Fibroblast of mammary gland (primary cell): ENCODE measurements around the gene TANGO2.
A peak's percentile ranks its signal among the peaks of the same experiment; 100 is the strongest.

ENCODE experiments used
- DNase-seq: peaks from one replicate; pipeline ENCODE4 v3.0.0-alpha.2; 2010; ENCODE audit warnings: low read depth
- H3K4me3 ChIP-seq: 2 replicates; pipeline ENCODE4 v1.5.1; 2011; ENCODE audit warnings: low read depth, mild to moderate bottlenecking, low read length, moderate library complexity; ENCODE audit not compliant: control insufficient read depth
- CTCF ChIP-seq: conservative IDR thresholded peaks from 2 replicates; pipeline ENCODE4 v1.5.1; 2011; ENCODE audit warnings: low read depth, low read length, inconsistent platforms; ENCODE audit not compliant: control insufficient read depth, insufficient read depth

TANGO2 gene

GRCh38 chr22:19991645-19992451 lies 29.1 kb upstream of the TANGO2 start:
- H3K4me3 ChIP-seq, result no peak overlapping the region
- TF ChIP-seq CTCF, result no peak

GRCh38 chr22:19992481-19992911 lies 28.4 kb upstream of the TANGO2 start:
- no peak overlapping the region for H3K4me3 ChIP-seq
- TF ChIP-seq CTCF, result no peak
- no peak for DNase-seq

More at GRCh38 chr22:19991645-19992451, 29.1 kb upstream of the TANGO2 start:
- DNase-seq, result no peak

- no peak overlapping the region for H3K4me3 ChIP-seq
- no peak for DNase-seq
- TF ChIP-seq CTCF, result no peak
Observed at GRCh38 chr22:19992921-19993355, 28.0 kb upstream of the TANGO2 start.

GRCh38 chr22:19993926-19994325 lies 27.0 kb upstream of the TANGO2 start:
- no peak overlapping the region for H3K4me3 ChIP-seq
- no peak for DNase-seq
- no peak for TF ChIP-seq CTCF

GRCh38 chr22:19994851-19995610 lies 25.9 kb upstream of the TANGO2 start:
- no peak overlapping the region for H3K4me3 ChIP-seq
- no peak for TF ChIP-seq CTCF
- DNase-seq, result peak; percentile 20

- DNase-seq, result no peak
- no peak for TF ChIP-seq CTCF
- H3K4me3 ChIP-seq, result no peak overlapping the region
Observed at GRCh38 chr22:19995611-19996339, 25.1 kb upstream of the TANGO2 start.
